Activated gamma-delta T cell treated with anti-CD3 and anti-CD28 coated beads, Interleukin-2, amount 50 U/mL, for 16 hours (primary cell): ENCODE measurements around the gene SPECC1L.
A peak's percentile ranks its signal among the peaks of the same experiment; 100 is the strongest.
"Not testable (repeated sequence)": the region's sequence is repeated elsewhere in the genome, so short reads cannot be mapped to it uniquely, and the experiment has no call there.

ENCODE experiments used
- DNase-seq: peaks from one replicate; pipeline ENCODE4 v3.0.0-alpha.2; 2020; ENCODE audit warnings: low read depth

SPECC1L gene

GRCh38 chr22:24247564-24248344, 22.9 kb upstream of the SPECC1L start:
- DNase-seq = no peak

GRCh38 chr22:24248611-24249010, 22.0 kb upstream of the SPECC1L start:
- DNase-seq = not testable (repeated sequence)

- not testable (repeated sequence) for DNase-seq
Observed at GRCh38 chr22:24249413-24249812, 21.2 kb upstream of the SPECC1L start.

- DNase-seq = not testable (repeated sequence)
Observed at GRCh38 chr22:24251286-24251685, 19.3 kb upstream of the SPECC1L start.

- DNase-seq = not testable (repeated sequence)
Observed at GRCh38 chr22:24253126-24253525, 17.5 kb upstream of the SPECC1L start.

- not testable (repeated sequence) for DNase-seq
Observed at GRCh38 chr22:24256136-24256535, 14.5 kb upstream of the SPECC1L start.

GRCh38 chr22:24256736-24257135, 13.9 kb upstream of the SPECC1L start:
- not testable (repeated sequence) for DNase-seq

- peak; percentile 41 for DNase-seq
Observed at GRCh38 chr22:24259459-24259858, 11.2 kb upstream of the SPECC1L start.

- not testable (repeated sequence) for DNase-seq
Observed at GRCh38 chr22:24262185-24262749, 8.4 kb upstream of the SPECC1L start.

- not testable (repeated sequence) for DNase-seq
Observed at GRCh38 chr22:24263479-24263878, 7.2 kb upstream of the SPECC1L start.

- not testable (repeated sequence) for DNase-seq
Observed at GRCh38 chr22:24264329-24264896, 6.2 kb upstream of the SPECC1L start.

- no peak for DNase-seq
Observed at GRCh38 chr22:24265734-24266133, 4.9 kb upstream of the SPECC1L start.

- DNase-seq = not testable (repeated sequence)
Observed at GRCh38 chr22:24266495-24266894, 4.1 kb upstream of the SPECC1L start.

- DNase-seq = no peak
Observed at GRCh38 chr22:24271386-24271854, 789 bp downstream of the SPECC1L start.

- not testable (repeated sequence) for DNase-seq
Observed at GRCh38 chr22:24273031-24273430, 2.4 kb downstream of the SPECC1L start.

GRCh38 chr22:24273906-24274305, 3.3 kb downstream of the SPECC1L start:
- DNase-seq = not testable (repeated sequence)

- not testable (repeated sequence) for DNase-seq
Observed at GRCh38 chr22:24274696-24275405, 4.2 kb downstream of the SPECC1L start.

- not testable (repeated sequence) for DNase-seq
Observed at GRCh38 chr22:24280363-24280762, 9.7 kb downstream of the SPECC1L start.

- no peak for DNase-seq
Observed at GRCh38 chr22:24282401-24282800, 11.8 kb downstream of the SPECC1L start.

- no peak for DNase-seq
Observed at GRCh38 chr22:24284747-24285203, 14.1 kb downstream of the SPECC1L start.

- no peak for DNase-seq
Observed at GRCh38 chr22:24285245-24285644, 14.6 kb downstream of the SPECC1L start.

- not testable (repeated sequence) for DNase-seq
Observed at GRCh38 chr22:24287212-24287611, 16.6 kb downstream of the SPECC1L start.
